Right lobe of liver (tissue), 4 donors: Measurements from ENCODE around the gene RAC2.

Source experiments
- POLR2A ChIP-seq: fragments of 450-650 bp; IDR thresholded peaks from one replicate; pipeline ENCODE4 v1.6.1; 2017; ENCODE audit warnings: antibody characterized with exemption, mild to moderate bottlenecking
- TF ChIP-seq, protein P1 (sequence below), 4 donors: fragments of 200-600 bp in 3 of 4; fragments of 450-650 bp in 1 of 4; IDR thresholded peaks; one replicate each; pipeline versions ENCODE4 v1.5.1 to v1.8.0; 2016 to 2022; ENCODE audit warnings: antibody characterized with exemption in 4 of 4, mild to moderate bottlenecking in 2 of 4
- donor health status: DM: no; HTN: no; CAD: no.
- donor health status: DM: no; HTN: no; CAD: no.
- donor health status: DM: no; HTN: yes; CAD: no.

DNA sequence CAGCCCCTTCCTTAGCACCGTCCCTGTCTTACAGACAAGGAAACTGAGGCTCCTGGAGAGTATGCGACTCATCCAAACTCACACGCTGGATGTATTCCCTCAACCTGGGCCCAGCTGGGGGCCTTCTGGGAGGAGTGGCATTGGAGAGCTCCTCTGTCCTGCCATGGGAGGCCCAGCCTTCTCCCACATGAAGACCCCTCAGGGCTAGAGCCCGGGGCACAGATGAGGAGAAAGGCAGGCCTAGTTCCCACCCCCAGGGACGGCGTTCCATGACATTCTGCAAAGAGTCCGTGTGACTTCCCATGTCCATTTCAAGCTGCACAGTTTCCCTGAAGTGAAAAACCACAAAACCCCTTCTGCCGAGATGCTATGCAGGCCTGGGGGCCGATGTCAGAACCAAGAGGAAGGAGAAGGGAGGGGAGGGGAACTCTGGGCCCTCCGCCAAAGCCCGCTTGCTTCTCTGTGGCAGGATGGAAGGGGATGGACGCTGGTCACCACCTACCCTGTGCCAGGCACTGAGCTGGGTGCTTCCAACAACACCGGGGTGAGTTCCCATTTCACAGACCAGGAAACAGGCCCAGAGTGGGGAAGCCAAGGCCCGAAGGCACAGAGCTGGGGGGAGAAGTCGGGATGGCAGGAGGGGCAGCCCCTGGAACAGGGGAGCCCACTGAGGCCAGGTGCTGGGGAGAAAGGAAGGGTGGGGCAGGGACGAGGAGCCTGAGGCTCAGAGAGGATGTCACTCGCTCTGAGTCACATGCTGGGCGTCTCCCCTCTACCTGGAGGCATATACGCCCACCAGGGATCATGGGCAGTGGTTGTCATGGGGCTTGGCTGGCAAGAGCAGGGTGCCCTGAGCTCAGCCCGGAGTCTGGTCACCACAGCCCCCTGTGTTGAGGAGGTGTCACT lies 15.7 kb downstream of the RAC2 start:
- no peak for TF ChIP-seq POLR2A
- TF ChIP-seq, protein P1, sequence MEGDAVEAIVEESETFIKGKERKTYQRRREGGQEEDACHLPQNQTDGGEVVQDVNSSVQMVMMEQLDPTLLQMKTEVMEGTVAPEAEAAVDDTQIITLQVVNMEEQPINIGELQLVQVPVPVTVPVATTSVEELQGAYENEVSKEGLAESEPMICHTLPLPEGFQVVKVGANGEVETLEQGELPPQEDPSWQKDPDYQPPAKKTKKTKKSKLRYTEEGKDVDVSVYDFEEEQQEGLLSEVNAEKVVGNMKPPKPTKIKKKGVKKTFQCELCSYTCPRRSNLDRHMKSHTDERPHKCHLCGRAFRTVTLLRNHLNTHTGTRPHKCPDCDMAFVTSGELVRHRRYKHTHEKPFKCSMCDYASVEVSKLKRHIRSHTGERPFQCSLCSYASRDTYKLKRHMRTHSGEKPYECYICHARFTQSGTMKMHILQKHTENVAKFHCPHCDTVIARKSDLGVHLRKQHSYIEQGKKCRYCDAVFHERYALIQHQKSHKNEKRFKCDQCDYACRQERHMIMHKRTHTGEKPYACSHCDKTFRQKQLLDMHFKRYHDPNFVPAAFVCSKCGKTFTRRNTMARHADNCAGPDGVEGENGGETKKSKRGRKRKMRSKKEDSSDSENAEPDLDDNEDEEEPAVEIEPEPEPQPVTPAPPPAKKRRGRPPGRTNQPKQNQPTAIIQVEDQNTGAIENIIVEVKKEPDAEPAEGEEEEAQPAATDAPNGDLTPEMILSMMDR (IDR thresholded peaks at IDR 0.05), result no peak
